A172 (cell line): ENCODE data around the gene CCER1. TPM values are rescaled to one million over a fixed set of nuclear protein-coding genes. Genes with fewer than 3 reads are reported as not detected.
A peak's percentile ranks its signal among the peaks of the same experiment; 100 is the strongest.

Experiments used
- DNase-seq: peaks from one replicate; pipeline ENCODE4 v3.0.0-alpha.2; 2015; ENCODE audit warnings: low spot score
- total RNA-seq: library from RNA; depleted of rRNA; stranded (reverse); fragments of >200 nt; shearing (Covaris generic); gene quantifications from 2 replicates; pipeline ENCODE4 v1.2.3, GENCODE V29; 2014; rRNA removed

Gene CCER1
- total RNA-seq, 1 experiment from 2014 or later = not detected

- DNase-seq = no peak
These were observed 33.4 kb downstream of the CCER1 start for GRCh38 chr12:90921536-90921935.

- DNase-seq = no peak
These were observed 34.8 kb downstream of the CCER1 start for GRCh38 chr12:90920222-90920621.

GRCh38 chr12:90917431-90917830 is 37.5 kb downstream of the CCER1 start:
- no peak for DNase-seq

GRCh38 chr12:90916516-90916915 is 38.5 kb downstream of the CCER1 start:
- DNase-seq = no peak

- DNase-seq = no peak
These were observed 39.6 kb downstream of the CCER1 start for GRCh38 chr12:90915353-90915752.

- DNase-seq = no peak
These were observed 44.0 kb downstream of the CCER1 start for GRCh38 chr12:90910958-90911357.

GRCh38 chr12:90909069-90909770 is 45.8 kb downstream of the CCER1 start:
- peak; percentile 54 for DNase-seq

- peak; percentile 67 for DNase-seq
These were observed 46.5 kb downstream of the CCER1 start for GRCh38 chr12:90908465-90908864.

- DNase-seq = peak; percentile 66
These were observed 49.1 kb downstream of the CCER1 start for GRCh38 chr12:90905691-90906370.

- DNase-seq = no peak
These were observed 52.4 kb downstream of the CCER1 start for GRCh38 chr12:90902596-90902995.

Other genes with a start within 250 kb of the CCER1 start
- gene EPYC, start 49.8 kb upstream of the CCER1 start, total RNA-seq = not detected in 2 replicates
- not detected in 2 replicates for gene KERA, start 102.8 kb upstream of the CCER1 start, total RNA-seq
- 0.22 and 10.1 TPM in 2 replicates for gene LUM, start 156.3 kb upstream of the CCER1 start, total RNA-seq
- 0.69 and 0.84 TPM in 2 replicates for gene DCN, start 227.6 kb upstream of the CCER1 start, total RNA-seq